ENCODE results near the gene TIPARP.
"Not testable (repeated sequence)": the region's sequence is repeated elsewhere in the genome, so short reads cannot be mapped to it uniquely, and the experiment has no call there.

TIPARP gene

DNA sequence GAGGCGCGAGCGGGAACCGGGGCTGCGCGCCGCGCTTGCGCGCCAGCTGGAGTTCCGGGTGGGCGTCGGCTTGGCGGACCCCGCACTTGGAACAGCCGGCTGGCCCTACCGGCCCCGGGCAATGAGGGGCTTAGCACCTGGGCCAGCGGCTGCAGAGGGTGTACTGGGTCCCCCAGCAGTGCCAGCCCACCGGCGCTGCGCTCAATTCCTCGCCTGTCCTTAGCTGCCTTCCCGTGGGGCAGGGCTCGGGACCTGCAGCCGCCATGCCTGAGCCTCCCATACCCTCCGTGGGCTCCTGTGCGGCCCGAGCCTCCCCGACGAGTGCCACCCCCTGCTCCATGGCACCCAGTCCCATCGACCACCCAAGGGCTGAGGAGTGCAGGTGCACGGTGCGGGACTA is 66.2 kb downstream of the TIPARP start:
- not testable (repeated sequence) for DNase-seq

- no peak for DNase-seq
Observed at GRCh38 chr3:156741935-156742334, 67.5 kb downstream of the TIPARP start.

DNA sequence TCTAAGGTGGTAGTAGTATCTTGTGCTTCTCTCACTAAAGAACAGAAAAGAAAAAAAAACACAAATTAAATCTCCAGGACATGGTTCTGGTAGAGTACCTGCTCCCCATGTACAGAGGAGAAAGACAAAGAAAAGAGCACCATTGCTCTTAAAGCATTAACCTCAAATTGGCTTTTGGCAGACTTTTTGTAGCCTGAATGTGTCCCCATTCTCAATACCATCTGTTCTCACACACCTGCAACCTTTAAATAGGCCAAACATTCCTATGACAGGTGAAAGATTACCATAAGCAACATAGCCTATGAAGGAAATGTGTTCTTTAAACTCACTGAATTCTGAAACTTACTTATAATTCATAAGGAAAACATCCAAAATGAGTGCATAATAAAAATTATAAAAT is 68.0 kb downstream of the TIPARP start:
- DNase-seq, result no peak

DNA sequence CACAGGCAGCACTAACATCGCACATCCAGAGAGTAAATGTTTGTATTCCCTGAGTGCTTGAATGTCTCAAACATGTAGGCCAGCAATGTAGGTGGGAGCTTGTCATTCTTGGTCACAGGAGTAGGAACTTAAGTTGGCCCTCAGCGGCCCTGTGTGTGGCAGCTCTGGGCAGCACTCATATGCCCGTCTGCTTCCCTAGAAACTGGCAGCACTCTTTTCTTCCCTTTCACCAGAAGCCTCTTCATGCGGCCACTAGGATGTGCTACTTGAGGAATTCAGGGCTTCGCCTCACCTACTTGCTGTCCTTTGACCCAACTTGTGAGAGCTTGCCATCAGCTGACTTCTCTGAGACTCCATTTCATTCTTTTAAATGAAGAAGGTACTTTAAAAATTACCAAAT is 69.5 kb downstream of the TIPARP start:
- DNase-seq, result no peak

GRCh38 chr3:156744631-156745030 is 70.2 kb downstream of the TIPARP start:
- no peak for DNase-seq

DNA sequence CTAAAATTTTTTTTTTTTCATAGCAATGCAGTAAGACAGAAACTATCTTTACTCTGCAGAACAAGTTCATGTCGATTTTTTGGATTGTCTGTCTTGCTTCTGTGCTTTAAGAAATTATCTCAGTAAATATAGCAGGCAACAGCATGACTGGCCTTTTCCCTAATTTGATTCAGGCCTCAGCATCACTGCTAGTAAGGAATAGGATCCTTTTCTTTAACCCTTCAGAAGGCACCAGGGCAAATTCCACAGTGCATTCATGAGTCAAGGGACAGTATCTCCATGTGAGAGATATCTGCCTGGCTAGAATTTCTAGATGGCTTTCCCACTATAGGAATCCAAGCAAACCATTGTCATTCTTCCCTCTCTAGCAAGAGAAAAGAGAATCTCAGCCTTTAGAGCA is 71.4 kb downstream of the TIPARP start:
- no peak for DNase-seq

GRCh38 chr3:156747046-156747445 is 72.7 kb downstream of the TIPARP start:
- DNase-seq, result no peak

GRCh38 chr3:156749244-156749643 is 74.9 kb downstream of the TIPARP start:
- DNase-seq, result peak; percentile 43

GRCh38 chr3:156750191-156750873 is 75.9 kb downstream of the TIPARP start:
- DNase-seq, result peak; percentile 58

DNA sequence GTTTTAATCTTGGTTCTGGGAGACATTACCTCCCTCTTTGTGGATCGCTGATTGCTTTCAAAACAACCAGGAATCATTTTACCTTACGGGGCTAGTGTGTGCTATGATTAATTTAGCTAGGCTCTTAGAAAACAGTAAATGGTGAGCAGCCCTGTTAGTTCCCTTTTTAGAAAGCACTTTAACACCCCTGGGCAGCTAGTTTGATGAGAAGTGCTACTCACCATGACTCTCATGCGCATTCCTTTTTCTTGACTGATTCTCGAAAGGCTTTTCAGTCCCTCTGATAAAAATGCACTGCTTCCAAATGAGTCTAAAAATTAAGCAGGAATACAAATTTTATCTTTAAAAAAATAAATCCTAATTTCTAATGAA is 76.5 kb downstream of the TIPARP start:
- DNase-seq, result peak; percentile 35

DNA sequence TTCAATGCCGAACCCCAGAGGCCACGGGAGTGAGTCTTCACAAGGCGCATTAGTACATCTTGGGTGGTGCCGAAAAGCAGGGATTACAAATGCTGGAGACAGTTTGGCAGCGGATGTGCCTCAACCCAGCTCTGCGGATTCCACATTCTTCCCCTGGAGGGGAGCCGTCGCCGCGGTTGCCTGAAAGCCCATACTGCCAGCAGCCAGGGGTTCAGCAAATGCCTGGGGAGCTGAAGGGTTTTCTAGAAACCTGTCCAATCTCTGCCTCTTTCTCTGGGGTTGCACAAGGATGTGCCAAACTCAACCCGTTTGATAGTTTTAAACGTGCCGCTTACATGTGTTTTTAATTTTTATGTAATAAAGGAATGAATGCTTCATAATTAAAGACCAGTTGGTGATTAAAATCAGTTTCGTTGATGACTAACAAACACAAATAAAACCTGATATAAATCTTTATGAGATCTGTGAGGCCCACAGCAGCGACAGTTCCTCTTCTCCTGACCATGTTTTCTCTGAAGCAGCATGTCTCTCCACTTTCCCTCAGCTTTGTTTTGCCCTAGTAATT is 77.2 kb downstream of the TIPARP start:
- peak; percentile 66 for DNase-seq
